HG03097 (cell line): ENCODE results near the gene TNS2.
"Not testable (repeated sequence)": the region's sequence is repeated elsewhere in the genome, so short reads cannot be mapped to it uniquely, and the experiment has no call there.

Experiments
- ATAC-seq: cut with Tn5 transposase; IDR thresholded peaks from one replicate; pipeline ENCODE4 v1.9.1; 2021; ENCODE audit not compliant: unreplicated experiment, low FRiP score

TNS2 gene

GRCh38 chr12:53049571-53050318, at the start of gene TNS2:
TSS of gene TNS2 (plus strand) at chr12:53050065. CDS start at chr12:53050186, 121 bp downstream.
- ATAC-seq: no peak

GRCh38 chr12:53004178-53004577, 45.7 kb upstream of the TNS2 start:
- ATAC-seq: no peak

DNA sequence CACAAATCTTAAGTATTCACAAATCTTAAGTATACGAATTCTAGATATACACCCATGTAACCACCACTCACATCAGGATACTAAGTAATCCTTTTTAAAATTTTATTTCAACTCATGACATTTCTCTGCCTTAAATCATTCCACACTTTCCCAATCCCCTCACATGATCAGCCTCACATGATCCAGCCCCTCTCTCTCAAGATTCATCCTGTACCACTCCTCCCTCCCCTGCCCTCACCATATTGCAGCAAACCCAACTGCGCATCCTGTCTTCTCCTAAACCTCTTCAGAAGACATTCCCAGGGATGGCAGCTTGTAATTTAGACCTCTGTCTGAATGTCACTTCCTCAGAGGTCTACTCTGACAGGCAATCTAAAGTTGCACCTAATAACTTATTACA, 45.3 kb upstream of the TNS2 start:
- ATAC-seq: no peak

DNA sequence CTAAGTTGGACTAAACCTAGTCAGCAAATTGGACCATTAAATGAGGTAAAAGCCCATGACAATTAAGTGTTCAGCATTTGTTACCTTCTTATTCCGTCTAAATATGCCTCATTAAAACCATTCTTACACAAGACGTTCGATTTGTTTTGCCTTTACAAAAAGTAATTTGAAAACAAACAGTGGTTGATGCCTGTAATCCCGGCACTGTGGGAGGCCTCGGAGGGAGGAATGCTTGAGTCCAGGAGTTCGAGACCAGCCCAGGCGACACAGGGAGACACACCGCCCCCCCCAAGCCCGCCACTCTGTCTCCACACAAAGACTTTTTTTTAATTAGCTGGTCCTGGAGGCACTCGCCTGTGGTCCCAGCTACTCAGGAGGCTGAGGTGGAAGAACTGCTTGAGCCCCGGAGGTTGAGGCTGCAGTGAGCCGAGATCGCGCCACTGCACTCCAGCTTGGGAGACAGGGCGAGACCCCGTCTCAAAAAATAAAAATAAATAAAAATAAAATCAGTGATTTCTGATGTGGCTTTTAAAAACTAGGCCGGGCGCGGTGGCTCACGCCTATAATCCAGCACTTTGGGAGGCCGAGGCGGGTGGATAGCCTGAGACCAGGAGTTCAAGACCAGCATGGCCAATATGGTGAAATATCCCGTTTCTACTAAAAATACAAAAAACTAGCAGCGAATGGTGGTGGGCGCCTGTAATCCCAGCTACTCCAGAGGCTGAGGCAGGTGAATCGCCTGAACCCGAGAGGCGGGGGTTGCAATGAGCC, 44.5 kb upstream of the TNS2 start:
- no peak for ATAC-seq

- ATAC-seq: peak; percentile 89
Observed at GRCh38 chr12:53005986-53006809, 43.7 kb upstream of the TNS2 start, which contains the start of gene EIF4B. TSS of gene EIF4B (plus strand) at chr12:53006456. CDS start at chr12:53006484, 28 bp downstream.

DNA sequence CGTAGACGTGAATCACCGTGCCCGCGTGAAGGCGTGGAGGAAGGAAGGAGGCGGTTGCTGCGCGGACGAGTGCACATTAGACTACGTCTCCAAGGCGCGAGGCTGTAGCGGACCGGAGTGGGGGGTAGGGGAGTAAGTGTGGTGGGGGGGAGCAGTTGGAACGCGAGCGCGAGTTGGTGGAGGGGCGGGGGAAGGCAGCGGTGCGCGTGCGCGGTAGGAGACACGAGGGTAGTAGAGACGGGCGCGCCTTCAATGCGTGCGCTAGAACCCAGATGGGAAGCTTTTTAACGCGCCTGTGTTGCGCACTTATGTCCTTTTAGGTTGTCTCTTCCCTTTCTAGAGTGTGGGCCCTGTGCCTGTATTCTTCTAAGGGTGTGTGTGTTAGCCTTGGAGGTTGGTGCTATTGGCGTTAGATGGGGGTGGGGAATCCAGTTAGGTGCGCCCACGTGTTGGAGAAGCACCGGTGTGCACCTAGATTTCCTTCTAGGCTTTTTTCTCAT, 43.0 kb upstream of the TNS2 start:
- ATAC-seq: peak; percentile 18

- ATAC-seq: no peak
Observed at GRCh38 chr12:53007343-53007742, 42.5 kb upstream of the TNS2 start.

DNA sequence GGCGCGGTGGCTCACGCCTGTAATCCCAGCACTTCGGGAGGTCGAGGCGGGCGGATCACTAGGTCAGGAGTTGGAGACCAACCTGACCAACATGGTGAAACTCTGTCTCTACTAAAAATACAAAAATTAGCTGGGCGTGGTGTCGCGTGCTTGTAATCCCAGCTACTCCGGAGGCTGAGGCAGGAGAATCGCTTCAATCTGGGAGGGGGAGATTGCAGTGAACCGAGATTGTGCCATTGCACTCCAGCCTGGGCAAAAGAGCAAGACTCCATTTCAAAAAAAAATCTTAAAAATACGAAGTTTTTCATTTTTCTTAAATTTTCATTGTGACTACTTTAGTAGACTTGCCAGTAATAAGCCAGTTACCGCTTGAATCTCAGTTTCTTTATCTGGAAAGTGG, 41.1 kb upstream of the TNS2 start:
- ATAC-seq: not testable (repeated sequence)

- no peak for ATAC-seq
Observed at GRCh38 chr12:53010955-53011354, 38.9 kb upstream of the TNS2 start.

- no peak for ATAC-seq
Observed at GRCh38 chr12:53011889-53012288, 38.0 kb upstream of the TNS2 start.

GRCh38 chr12:53012928-53013327, 36.9 kb upstream of the TNS2 start:
- no peak for ATAC-seq

GRCh38 chr12:53014709-53015108, 35.2 kb upstream of the TNS2 start:
- ATAC-seq: no peak

GRCh38 chr12:53025250-53025649, 24.6 kb upstream of the TNS2 start:
- no peak for ATAC-seq

GRCh38 chr12:53027014-53027413, 22.9 kb upstream of the TNS2 start:
- ATAC-seq: not testable (repeated sequence)

- no peak for ATAC-seq
Observed at GRCh38 chr12:53031616-53032015, 18.2 kb upstream of the TNS2 start.

DNA sequence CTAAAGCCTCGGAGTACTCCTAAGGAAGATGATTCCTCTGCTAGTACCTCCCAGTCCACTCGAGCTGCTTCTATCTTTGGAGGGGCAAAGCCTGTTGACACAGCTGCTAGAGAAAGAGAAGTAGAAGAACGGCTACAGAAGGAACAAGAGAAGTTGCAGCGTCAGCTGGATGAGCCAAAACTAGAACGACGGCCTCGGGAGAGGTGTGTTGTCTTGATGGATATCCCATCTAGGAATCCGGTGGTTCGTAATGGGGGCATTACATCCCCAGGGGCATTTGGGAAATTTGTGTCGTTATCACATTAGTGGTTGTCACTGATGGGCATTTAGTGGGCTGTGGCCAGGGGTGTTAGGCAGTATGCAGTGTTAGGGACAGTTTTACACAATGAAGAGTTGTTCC, 16.0 kb upstream of the TNS2 start:
- ATAC-seq: not testable (repeated sequence)

GRCh38 chr12:53034459-53034858, 15.4 kb upstream of the TNS2 start:
- ATAC-seq: no peak

- ATAC-seq: no peak
Observed at GRCh38 chr12:53036802-53037201, 13.1 kb upstream of the TNS2 start.

DNA sequence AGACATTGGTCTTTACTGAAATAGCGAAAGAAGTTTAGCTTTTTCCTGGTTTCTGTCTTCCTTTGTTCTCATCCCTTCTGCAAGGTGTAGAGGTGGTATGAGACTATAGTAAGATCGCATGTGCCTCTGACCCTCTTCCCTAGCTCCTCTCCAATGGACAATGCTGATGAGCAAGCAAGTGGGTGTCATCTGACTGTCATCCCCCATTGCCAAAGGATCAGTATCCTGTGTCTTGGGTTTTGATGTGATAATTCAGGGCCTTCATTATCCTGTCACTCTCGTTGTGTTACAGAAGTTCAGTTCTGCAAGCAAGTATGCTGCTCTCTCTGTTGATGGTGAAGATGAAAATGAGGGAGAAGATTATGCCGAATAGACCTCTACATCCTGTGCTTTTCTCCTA, 10.0 kb upstream of the TNS2 start:
- ATAC-seq: no peak

GRCh38 chr12:53042607-53043454, 7.0 kb upstream of the TNS2 start:
- ATAC-seq: no peak
